ENCODE measurements around the gene SLC66A1.
A peak's percentile ranks its signal among the peaks of the same experiment; 100 is the strongest.
"Not testable (repeated sequence)": the region's sequence is repeated elsewhere in the genome, so short reads cannot be mapped to it uniquely, and the experiment has no call there.

GRCh38 chr1:19285807-19286206, 26.3 kb upstream of the SLC66A1 start:
- TF ChIP-seq SMC3 (IDR thresholded peaks at IDR 0.05; ENCODE audit: low read length); TAF1 (CRISPR knock-in tag; IDR thresholded peaks at IDR 0.05); POLR2AphosphoS5 (IDR thresholded peaks at IDR 0.05; ENCODE audit: low read depth, low read length); SNAPC4 (CRISPR knock-in tag; IDR thresholded peaks at IDR 0.05); IRX3 (CRISPR knock-in tag; IDR thresholded peaks at IDR 0.05; ENCODE audit: borderline replicate concordance, low read depth); CTCF (CRISPR knock-in tag; IDR thresholded peaks at IDR 0.05); ZFP37 (CRISPR knock-in tag; IDR thresholded peaks at IDR 0.05; ENCODE audit: borderline replicate concordance); E2F2 (CRISPR knock-in tag; IDR thresholded peaks at IDR 0.05; ENCODE audit: borderline replicate concordance): not testable (repeated sequence)
- peak; percentile 39; the same call in 1 of the 2 replicates for TF ChIP-seq HIC2 (CRISPR knock-in tag; IDR thresholded peaks at IDR 0.05; ENCODE audit: low read depth)

Measured in HepG2 (cell line).